H1 (cell line): Measurements from ENCODE around the gene ZBED6.

Experiments
- CTCF ChIP-seq, 3 experiments: IDR thresholded peaks; 1 replicate in 2 of 3; 2 replicates in 1 of 3; pipeline versions ENCODE4 v1.5.1 to v1.6.1; 2011; ENCODE audit warnings: low read length in 3 of 3, mild to moderate bottlenecking in 3 of 3, inconsistent platforms in 2 of 3, low read depth in 1 of 3, moderate library complexity in 1 of 3; ENCODE audit not compliant: insufficient read depth in 1 of 3; ENCODE audit errors: control extremely low read depth in 1 of 3
- EZH2 ChIP-seq: fragments of 200-600 bp; sonication (generic); IDR thresholded peaks from 2 replicates; pipeline ENCODE4 v1.7.1; 2012; ENCODE audit warnings: low read depth, mild to moderate bottlenecking, moderate library complexity, low read length, inconsistent platforms; ENCODE audit not compliant: severe bottlenecking
- USF2 ChIP-seq: IDR thresholded peaks from 2 replicates; pipeline ENCODE4 v1.6.1; 2011; ENCODE audit warnings: low read length, improper control_type of control experiment

GRCh38 chr1:203776636-203777035 lies 18.8 kb upstream of the ZBED6 start:
- TF ChIP-seq CTCF (IDR thresholded peaks at IDR 0.05; ENCODE audit: control extremely low read depth in 1 of 3, insufficient read depth in 1 of 3, low read depth in 1 of 3, low read length in 3 of 3) (no peak), USF2 (no peak), EZH2 (no peak)
